ENCODE measurements around the gene HSPB3.

Gene HSPB3

DNA sequence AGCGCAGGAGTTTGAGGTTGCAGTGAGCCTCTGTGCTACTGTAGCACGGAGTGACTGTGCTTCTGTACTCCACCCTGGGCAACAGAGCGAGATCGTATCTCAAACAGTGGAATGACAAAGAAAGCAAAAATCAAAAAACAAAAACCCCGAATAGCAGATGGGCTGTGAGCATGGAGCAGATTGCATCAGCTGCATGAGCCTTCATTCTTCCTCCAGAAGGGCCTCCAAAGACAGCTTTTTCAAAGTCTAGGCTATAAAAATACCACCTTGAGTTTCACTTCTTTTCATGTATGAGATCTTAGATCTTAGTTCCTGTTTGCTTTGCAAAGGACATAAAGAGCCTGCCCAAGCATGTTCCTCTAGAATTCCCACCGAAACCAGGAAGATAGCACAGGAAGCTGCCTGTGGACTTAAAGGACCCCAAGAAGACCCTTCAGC, 15.0 kb upstream of the HSPB3 start:
- in situ Hi-C loops (cut with MboI; ENCODE audit: low sequenced_read_pairs, unreplicated experiment) = no loop called here
- TF ChIP-seq, protein P1, sequence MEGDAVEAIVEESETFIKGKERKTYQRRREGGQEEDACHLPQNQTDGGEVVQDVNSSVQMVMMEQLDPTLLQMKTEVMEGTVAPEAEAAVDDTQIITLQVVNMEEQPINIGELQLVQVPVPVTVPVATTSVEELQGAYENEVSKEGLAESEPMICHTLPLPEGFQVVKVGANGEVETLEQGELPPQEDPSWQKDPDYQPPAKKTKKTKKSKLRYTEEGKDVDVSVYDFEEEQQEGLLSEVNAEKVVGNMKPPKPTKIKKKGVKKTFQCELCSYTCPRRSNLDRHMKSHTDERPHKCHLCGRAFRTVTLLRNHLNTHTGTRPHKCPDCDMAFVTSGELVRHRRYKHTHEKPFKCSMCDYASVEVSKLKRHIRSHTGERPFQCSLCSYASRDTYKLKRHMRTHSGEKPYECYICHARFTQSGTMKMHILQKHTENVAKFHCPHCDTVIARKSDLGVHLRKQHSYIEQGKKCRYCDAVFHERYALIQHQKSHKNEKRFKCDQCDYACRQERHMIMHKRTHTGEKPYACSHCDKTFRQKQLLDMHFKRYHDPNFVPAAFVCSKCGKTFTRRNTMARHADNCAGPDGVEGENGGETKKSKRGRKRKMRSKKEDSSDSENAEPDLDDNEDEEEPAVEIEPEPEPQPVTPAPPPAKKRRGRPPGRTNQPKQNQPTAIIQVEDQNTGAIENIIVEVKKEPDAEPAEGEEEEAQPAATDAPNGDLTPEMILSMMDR (IDR thresholded peaks at IDR 0.05; ENCODE audit: borderline replicate concordance, control extremely low read depth, extremely low read depth, insufficient read depth, missing control alignments) = no peak
- peak; percentile 37 for DNase-seq (ENCODE audit: low spot score)

DNA sequence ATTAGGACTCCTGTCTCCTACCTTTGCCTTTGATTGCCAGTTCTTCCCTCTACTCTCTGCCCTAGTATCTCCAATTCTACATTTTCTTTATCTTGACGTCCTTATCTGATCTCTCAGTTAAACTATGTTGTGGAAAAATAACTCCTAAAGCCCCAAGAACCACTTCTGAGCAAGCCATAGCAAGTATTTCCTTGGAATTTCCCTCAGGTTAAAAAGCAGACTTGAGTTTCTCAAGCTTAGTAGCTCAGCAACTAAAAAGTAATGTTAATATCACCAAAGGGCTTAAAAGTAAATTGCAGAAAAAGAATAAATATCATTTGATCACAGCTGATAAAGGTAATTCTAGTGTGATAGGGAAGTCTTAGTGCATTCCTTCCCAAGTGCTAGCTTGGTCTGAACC, 13.2 kb upstream of the HSPB3 start:
- no peak for DNase-seq (ENCODE audit: low spot score)
- in situ Hi-C loops (cut with MboI; ENCODE audit: low sequenced_read_pairs, unreplicated experiment) = no loop called here
- TF ChIP-seq, protein P1 (IDR thresholded peaks at IDR 0.05; ENCODE audit: borderline replicate concordance, control extremely low read depth, extremely low read depth, insufficient read depth, missing control alignments) = no peak

DNA sequence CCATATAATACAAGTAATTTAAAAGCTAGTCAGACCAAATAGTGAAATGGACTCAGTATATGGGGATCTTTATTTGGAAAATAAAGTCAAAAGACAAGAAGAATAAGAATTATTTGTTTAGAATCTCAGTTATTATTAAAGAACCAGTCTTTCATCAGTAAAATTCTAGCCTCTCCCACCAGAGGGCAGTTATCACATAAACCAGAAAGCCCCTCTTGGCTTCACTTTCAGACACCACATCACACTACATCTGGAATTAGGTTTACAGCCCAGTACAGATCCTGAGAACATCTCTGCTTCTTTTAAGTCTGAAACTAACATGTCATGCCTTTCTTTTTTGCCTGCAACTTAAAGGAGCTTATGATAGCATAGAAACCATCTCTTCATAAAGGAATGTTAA, 12.2 kb upstream of the HSPB3 start:
- TF ChIP-seq, protein P1 (IDR thresholded peaks at IDR 0.05; ENCODE audit: borderline replicate concordance, control extremely low read depth, extremely low read depth, insufficient read depth, missing control alignments) = peak; percentile 8
- in situ Hi-C loops (cut with MboI; ENCODE audit: low sequenced_read_pairs, unreplicated experiment) = no loop called here
- peak; percentile 43 for DNase-seq (ENCODE audit: low spot score)

DNA sequence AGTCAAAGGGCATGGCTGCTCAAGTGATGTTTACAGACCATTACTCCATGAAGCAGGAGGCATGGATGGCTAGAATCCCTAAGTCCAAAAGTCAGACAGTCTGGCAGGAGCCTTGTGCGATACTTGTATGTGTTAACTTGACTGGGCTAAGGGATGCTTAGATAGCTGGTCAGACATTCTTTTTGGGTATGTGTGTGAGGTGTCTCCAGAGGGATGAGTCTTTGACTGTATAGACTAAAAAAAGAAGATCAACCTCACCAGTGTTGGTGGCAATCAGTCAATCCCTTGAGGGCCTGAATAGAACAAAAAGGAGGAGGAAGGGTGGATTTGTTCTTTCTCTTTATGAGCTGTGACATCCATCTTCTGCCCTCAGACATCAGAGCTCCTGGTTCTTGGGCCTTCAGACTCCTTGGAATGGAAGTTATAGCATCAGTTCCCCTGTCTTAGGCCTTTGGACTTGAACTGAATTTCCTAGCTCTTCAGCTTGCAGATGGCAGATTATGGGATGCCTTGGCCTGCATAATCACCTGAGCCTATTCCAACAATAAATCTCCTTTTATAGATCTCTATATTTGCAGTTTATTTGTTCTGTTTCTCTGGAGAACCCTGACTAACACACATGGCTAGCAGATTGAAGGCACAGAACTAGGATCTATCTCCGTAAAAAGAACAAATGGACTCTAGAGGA, 9.7 kb upstream of the HSPB3 start:
- in situ Hi-C loops (cut with MboI; ENCODE audit: low sequenced_read_pairs, unreplicated experiment) = no loop called here
- no peak for DNase-seq (ENCODE audit: low spot score)
- TF ChIP-seq, protein P1 (IDR thresholded peaks at IDR 0.05; ENCODE audit: borderline replicate concordance, control extremely low read depth, extremely low read depth, insufficient read depth, missing control alignments) = no peak

DNA sequence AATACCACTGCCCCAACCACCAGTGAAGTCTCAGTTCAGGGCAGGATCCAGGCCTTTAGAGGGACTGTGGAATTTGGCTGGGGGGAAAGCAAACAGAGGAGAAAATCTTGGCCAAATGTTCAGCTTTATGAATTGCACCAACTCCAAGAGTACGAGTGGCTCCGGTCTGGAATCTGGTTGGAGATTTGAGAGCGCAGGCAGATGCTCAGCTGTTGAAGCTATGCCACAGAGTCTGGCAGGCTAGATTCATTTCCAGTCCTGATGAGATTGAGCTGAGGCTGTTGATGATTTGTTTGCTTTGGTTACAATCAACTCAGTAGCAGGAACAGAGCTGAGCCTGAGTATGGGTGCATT, 9.1 kb upstream of the HSPB3 start:
- DNase-seq (ENCODE audit: low spot score) = no peak
- in situ Hi-C loops (cut with MboI; ENCODE audit: low sequenced_read_pairs, unreplicated experiment) = no loop called here
- TF ChIP-seq, protein P1 (IDR thresholded peaks at IDR 0.05; ENCODE audit: borderline replicate concordance, control extremely low read depth, extremely low read depth, insufficient read depth, missing control alignments) = no peak

DNA sequence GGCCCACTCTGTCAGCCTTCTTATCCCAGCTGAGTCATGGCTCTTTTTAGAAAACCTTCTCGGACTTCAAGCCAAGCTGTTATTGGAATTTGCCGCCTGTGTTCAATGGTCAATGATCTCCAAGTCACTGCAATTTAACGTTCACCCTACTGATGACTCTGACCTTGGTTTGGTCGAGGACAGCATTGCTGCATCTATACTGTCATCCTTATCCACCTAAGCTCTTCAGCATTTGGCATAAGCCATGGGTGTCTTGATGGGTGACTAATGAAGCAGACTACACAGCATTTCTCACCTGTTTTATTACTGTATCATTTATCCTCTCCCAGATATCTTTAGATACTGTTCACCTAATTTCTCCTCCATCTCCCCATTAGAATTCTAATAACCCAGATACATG, 5.6 kb upstream of the HSPB3 start:
- DNase-seq (ENCODE audit: low spot score) = no peak
- TF ChIP-seq, protein P1 (IDR thresholded peaks at IDR 0.05; ENCODE audit: borderline replicate concordance, control extremely low read depth, extremely low read depth, insufficient read depth, missing control alignments) = no peak
- in situ Hi-C loops (cut with MboI; ENCODE audit: low sequenced_read_pairs, unreplicated experiment) = no loop called here
